Omental fat pad (tissue), 4 donors: Measurements from ENCODE around the gene SLC47A2. TPM values are rescaled to one million over a fixed set of nuclear protein-coding genes. Genes with fewer than 3 reads are reported as not detected.

Source experiments
- ATAC-seq: fragments of 150-250 bp; one replicate; pipeline ENCODE4 v1.9.1; 2016; ENCODE audit warnings: mild to moderate bottlenecking, moderate library complexity; ENCODE audit not compliant: low FRiP score
- DNase-seq: peaks from one replicate; pipeline ENCODE4 v3.0.0-alpha.2; 2019; ENCODE audit warnings: low spot score
- CTCF ChIP-seq, 3 donors: fragments of 450-650 bp; IDR thresholded peaks; one replicate each; pipeline ENCODE4 v1.5.1; 2016 to 2017; ENCODE audit warnings: antibody characterized with exemption in 3 of 3, mild to moderate bottlenecking in 3 of 3, moderate library complexity in 2 of 3
- total RNA-seq, 4 donors: library from RNA; depleted of rRNA; stranded (reverse); fragments of >200 nt; gene quantifications; one replicate each; pipeline ENCODE4 v1.1.0, GENCODE V29; 2016

The SLC47A2 gene
- total RNA-seq, 4 donors from 2014 or later = 0.28 TPM; not detected in 3

GRCh38 chr17:19654342-19654886, 62.0 kb downstream of the SLC47A2 start:
- DNase-seq = no peak
- TF ChIP-seq CTCF (IDR thresholded peaks at IDR 0.05) = no peak
- ATAC-seq = no peak

DNA sequence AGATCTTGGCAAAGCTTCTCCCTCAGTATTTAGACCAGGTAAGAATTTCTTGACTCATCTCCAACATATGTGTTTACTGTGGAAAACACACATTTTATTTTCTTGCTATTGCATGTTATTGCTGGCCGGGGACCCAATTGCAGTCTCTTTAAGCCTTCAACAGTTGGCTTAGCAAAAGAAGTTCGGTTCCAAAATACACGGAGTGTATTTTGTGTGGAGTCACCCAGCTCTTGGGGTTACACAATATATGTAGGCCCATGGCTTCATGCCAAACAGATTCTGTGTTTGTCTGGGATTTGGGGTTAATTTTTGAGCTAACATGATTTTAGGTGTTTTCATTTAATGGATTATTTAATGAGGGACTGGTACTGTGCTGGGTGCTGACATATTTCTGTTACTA, 63.8 kb downstream of the SLC47A2 start:
- no peak for ATAC-seq
- no peak for DNase-seq
- TF ChIP-seq CTCF (IDR thresholded peaks at IDR 0.05) = no peak

- TF ChIP-seq CTCF (IDR thresholded peaks at IDR 0.05) = no peak
- ATAC-seq (no peak), DNase-seq (no peak)
Measured at GRCh38 chr17:19651451-19652238, 64.7 kb downstream of the SLC47A2 start.

DNA sequence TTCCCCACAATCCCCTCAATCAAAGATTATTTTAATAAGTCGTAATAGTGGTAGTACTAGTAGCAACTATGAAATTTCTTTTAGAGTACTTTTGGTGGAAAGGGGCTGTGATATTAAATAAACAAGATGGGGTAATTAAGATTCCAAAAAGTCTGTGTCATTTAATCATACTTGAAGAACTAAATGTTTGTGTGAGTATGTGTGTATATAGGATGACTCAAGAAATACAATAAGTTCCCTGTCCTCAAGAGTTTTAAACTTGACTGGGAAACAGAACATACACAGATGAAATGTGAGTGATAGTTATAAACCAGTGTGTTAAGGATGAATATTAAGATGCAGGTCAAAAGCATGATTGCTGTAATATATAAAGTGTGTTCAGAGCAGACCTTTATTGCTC, 65.6 kb downstream of the SLC47A2 start:
- ATAC-seq = no peak
- no peak for DNase-seq
- no peak for TF ChIP-seq CTCF (IDR thresholded peaks at IDR 0.05)

DNA sequence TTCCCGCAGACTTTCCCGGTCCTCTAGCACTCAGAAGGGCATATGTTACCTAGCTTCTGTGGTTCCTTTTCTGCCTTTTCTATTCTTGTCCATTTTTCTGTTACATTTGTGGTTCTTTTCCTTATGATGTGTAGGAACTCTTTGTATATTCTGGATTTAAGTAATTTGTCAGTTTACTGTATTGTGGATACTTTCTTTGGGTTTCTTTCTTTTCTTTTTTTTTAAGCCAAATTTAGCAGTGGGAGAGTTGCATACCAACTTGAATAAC, 67.2 kb downstream of the SLC47A2 start:
- no peak for DNase-seq
- ATAC-seq = no peak
- TF ChIP-seq CTCF (IDR thresholded peaks at IDR 0.05) = no peak

DNA sequence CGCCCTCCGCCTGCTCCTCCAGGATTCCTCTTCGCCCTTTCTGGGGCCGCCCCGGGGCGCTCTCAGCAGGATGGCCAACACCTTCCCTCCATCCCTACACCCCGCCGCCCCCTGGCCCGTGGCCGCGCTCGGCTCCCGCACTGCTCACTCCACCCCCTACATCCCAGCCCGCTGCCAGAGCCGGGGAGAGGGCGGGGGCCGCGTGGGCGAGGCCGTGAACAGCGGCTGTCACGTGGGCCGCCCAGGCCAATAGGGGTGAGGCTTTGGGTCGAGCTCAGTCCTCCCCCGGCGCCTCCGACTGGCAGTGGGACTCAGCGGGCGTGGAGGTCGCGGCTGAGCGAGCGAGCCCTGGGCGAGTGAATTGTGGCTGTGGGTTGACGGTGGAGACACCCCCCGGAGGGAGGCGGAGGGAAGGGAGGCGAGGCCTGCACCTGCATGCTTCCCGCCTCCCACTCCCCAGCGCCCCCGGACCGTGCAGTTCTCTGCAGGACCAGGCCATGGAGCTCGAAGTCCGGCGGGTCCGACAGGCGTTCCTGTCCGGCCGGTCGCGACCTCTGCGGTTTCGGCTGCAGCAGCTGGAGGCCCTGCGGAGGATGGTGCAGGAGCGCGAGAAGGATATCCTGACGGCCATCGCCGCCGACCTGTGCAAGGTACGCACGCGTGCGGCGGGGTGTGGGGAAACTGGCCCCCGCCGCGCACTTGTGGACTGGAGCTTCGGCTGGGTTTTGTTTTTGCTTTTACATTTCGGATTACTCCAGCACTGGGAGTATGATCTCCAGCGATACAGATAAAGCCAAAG, 67.7 kb downstream of the SLC47A2 start, which contains the start of gene ALDH3A2:
Gene ALDH3A2 (plus strand): TSS at position 277 of the 799 bp plus-strand sequence. CDS start 221 bp downstream, at position 498.
- peak; percentile 96 for DNase-seq
- TF ChIP-seq CTCF (IDR thresholded peaks at IDR 0.05) = no peak
- ATAC-seq = peak; percentile 95
